GM19467 (cell line): ENCODE results near the gene TMBIM4.

Source experiments
- ATAC-seq: cut with Tn5 transposase; IDR thresholded peaks from one replicate; pipeline ENCODE4 v1.9.1; 2021; ENCODE audit warnings: mild to moderate bottlenecking, moderate library complexity; ENCODE audit not compliant: unreplicated experiment

TMBIM4 gene

DNA sequence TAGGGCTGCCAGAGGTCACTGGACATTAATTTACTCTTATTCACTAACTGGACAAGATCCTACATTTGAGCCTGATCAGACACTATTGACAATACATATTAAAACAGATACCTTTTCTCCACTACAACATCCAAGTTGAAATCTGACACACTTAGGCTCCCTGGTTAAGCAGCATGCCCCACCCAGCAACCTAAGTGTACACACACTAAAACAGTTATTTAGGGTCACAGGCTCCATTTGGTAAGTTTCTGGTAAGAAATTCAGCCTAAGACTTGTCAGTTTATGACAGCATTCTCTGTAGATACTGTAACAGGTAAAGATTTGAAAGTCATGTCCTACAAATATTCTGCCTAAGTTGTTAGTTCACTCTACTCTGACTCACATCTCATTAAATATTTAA lies 27.0 kb downstream of the TMBIM4 start:
- no peak for ATAC-seq

DNA sequence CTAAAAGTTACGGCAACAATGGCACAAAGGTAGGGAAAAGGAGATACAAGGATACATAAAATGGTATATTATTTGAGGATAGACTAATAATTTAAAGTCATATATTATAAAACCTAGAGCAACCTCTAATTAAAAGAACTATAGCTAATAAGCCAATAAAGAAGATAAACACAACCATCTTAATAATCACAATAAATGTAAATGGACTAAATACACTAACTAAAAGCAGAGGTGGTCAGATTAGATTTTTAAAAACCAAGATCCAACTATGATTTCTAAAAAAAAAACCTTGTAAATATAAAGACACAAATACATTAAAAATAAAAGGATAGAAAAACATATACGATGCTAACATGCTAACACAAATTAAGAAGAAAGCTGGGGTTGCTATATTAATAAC lies 28.5 kb downstream of the TMBIM4 start:
- ATAC-seq: no peak

DNA sequence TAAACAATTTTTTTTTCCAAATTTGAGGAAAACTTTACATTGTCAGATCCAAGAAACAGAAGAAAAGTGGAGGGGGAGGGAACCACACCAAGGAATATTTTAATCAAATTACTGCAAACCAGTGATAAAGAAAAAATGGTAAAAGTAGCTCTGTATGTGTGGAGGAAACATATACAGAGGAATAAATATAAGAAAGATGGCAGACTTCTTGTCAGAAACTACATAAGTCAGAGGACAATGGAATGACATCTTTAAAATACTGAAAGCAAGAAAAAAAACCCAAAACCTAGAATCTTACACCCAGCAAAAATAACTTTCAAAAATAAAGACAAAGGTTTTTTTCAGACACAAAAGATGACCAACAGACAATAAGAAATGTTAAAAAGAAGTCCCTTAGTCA lies 29.1 kb downstream of the TMBIM4 start:
- ATAC-seq: no peak

DNA sequence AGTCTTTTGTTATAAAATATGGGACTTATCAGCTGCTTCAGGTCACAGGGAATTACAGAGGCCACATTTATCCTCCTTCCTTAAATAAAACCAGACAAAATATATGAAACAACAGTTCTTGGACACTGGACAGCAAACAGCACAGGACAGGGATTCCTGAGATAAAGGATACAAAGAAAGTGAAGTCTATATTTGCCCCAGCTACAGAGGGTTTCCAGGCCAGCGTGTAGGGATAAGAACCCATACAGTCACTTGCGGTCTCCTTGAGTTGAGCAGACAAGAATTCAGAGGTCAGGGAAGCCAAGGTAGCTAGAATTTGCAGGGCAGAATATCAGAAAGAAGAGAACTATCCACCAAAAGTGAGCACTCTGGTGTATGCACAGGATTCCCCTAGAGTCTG lies 30.5 kb downstream of the TMBIM4 start:
- no peak for ATAC-seq

DNA sequence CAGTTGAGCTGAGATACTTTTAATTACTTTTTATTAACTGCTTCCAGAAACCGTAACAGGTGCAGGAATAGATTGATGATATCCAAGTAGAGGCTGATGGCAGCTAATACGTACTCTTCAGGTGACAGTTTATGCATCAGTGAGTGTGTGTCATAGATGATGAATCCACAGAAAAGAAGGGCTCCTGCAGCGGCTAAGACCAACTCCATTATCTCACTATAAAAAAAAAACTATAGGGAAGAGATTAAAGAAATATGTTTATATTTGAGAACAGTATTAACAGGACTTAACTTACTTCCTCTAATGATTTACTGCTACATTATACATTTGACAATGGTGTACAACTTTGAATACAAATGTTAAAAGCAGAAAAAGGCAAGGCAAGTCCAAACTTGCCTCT lies 31.9 kb downstream of the TMBIM4 start:
- no peak for ATAC-seq

DNA sequence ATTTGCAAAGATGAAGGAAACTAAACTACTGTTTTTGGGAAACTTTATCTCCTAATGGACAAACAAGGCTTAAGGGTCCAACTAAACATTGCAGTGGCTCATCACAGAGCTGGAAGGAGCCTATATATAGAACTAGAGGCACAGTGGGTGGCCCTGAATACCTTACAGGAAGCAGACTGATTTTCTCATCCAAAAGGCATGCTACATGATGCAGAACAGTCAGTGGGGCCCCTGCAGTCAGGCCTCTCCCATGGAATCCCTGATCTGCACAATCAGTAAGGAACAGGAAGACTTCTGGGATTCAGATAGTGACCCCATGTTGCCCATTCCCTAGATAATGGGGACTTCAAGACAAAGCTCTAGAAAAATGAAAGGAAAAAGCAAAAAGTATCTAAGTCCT lies 37.4 kb downstream of the TMBIM4 start:
- no peak for ATAC-seq

DNA sequence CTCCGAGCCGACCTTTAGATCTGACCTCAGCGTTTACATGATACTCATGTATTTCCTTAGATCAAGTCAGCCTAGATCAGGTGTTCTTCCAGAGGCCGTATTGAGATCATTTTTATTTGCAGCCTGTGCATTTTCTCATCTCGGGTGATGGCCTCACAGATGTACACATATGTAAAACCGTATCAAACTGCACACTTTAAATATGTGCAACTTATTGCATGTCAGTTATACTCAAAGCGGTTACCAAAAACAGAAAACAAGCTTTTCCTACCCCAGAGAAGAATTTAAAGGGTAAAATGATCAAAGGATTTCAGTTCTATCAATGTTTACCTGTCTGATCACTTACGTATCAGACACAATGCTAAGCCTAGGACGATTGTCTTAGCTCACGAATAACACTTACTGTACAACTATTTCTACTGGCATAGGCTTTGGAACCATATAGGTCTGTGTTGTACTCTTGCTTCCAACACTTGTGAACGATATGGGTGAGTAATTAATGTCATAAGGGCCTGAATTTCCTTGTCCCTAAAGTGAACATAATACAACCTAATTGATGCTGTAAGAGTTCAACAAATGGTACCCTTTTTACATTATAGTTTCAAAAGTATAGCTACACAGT lies 38.6 kb downstream of the TMBIM4 start:
- ATAC-seq: no peak

DNA sequence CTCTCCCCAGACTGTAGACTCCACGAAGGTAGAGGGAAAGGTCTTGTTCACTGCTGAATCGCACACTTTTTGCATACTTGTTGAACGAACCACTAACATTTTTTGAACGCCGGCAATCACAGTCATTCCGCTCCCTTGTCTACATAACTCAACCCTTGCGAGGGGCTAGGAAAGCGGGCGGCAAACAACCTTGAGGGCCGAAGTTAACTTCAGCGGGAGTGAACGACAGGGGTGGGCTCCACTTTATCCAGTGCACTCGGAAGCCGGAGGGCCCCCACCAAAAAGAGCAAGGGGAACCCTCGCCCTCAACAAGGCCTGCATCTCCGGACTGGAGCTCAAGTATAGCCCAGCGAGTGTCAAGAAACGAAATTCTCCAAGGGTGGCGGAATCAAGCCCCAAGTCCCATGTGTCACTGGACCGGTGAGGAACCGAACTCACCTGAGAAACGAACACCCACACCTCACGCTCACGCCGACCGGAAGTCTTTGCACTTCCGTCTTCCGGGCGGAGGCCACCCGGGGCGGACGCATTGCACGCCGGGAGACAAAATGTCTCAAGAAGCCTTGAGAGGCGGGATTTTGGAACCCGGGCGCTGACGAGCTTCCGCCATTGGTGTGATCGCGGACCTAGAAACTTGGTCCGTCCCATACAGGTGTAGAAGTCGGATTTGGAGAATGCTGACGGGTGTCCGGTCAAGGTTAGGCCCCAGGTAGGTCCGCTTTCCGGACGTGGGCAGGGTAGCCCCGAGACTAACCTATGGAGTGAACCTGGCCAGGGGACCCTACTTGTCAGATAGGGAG lies 39.3 kb downstream of the TMBIM4 start, which contains the start of gene LLPH:
Gene LLPH, minus strand, starts transcription at position 484 of the 800 bp plus-strand sequence. CDS start 1,644 bp downstream, outside the sequence.
- ATAC-seq: peak; percentile 98

DNA sequence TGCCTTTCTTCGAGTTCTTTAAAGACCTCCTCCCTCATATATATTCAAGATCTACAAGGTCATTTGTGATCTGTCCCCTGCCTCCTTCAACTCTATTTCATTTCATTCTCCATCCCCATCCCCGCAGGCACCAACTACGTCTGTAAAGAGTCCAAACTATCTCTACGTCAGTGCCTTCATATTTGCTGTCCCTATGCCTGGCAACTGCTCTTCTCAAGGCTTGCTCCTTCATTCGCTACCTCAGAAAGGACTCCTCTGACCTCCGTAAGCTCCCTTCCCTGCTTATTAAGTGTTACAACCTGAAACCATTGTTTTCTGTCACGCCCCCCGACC lies 39.9 kb downstream of the TMBIM4 start:
- no peak for ATAC-seq

DNA sequence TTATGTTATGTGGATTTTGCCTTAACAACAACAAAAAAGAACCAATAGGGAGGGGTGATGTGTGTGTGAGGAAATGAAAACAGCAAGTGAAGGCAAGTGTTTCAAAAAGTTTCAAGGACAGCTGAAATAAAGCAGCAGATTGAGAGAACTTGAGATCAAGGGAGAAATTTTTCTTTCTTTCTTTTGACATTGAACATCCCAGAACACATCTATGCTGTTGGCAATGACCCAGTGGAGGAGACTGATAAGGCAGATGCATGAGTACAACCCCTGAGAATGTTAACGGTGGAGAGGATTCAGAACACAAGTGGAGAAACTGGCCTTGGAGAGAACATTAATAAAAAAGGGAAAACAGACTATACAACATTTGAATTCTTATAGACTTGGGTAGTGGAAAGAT lies 42.1 kb downstream of the TMBIM4 start:
- ATAC-seq: no peak

DNA sequence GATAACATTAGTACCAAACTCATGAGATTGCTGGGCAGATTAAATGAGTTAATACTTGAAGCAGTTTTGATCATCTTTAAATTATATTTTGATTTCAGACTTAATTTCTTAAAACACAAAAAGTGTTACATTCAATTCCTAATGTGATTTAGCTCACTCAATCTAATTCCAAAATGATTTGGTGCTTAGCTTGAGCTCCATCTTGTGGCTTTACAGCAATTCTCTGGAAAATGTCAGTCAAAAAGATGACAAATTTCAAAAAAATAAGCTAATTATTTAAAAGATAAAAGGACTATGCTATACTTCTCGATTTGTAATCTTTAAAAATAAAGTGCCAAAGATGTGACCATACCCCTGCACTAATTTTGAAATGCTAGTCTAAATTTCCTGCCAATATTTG lies 49.3 kb downstream of the TMBIM4 start:
- no peak for ATAC-seq

DNA sequence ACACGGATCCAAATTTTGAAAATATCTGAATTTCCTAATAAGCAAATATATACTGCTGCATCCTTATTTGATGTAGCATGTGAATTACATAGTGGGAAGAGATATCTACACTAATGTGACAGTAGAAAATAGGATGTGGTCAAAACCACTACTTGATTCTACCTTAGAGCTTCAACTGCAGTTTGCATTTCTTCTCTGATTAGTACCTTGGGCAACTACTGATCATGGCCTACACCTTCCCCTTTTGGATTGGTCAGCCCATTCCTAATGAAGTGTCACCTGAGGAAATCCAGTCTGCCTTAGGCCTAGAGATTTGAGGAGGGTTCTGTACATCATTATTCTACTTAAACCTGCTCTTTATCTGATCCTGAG lies 49.9 kb downstream of the TMBIM4 start:
- ATAC-seq: no peak

DNA sequence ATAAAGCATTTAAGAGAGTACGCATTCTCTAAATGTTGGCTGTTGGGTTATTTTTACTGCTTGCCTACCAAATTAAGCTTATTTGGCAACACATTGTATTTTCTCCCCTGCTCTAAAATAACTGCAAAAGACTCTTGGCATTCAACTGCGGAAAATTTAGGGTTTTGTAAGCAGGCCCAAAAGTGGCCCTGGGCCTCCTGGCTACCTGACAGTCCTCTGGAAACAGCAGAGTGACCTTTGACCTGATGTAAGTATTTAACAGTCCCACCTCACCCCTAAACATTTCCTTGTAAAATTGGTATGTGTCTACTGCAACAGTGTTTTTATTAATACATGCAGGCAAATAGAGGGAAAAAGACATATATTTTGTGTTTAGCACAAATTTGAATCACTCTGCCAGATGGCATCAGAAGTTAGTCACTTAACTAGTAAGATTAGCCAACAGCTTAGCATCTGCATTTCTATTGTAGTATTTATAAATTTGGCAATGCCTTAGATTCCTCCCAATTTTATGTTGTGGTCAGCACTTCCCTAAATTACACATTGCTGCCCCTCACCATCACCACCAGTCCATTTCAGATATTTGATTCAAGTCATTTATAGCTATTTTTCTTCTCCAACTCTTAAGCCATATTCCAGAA lies 50.4 kb downstream of the TMBIM4 start:
- ATAC-seq: no peak

DNA sequence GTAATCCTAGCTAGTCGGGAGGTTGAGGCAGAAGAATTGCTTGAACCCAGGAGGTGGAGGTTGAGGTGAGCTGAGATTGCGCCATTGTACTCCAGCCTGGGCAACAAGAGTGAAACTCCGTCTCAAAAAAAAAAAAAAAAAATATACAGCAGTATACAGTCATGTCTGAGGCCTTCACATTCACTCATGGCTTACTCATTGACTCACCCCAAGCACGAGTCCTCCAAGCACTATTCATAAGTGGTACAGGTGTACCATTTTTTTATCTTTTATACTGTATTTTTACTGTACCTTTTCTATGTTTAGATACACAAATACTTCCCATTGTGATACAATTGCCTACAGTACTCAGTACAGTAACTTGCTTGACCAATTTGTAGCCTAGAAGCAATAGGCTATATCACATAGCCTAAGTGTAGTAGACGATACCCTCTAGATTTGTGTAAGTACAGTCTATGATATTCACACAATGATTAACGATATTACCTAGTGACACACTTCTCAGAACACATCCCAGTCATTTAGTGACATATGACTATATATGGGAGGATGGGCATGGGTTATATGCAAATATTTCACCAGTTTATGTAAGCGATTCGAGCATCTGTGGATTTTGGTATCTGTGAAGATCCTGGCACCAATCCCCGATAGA lies 51.4 kb downstream of the TMBIM4 start:
- no peak for ATAC-seq

DNA sequence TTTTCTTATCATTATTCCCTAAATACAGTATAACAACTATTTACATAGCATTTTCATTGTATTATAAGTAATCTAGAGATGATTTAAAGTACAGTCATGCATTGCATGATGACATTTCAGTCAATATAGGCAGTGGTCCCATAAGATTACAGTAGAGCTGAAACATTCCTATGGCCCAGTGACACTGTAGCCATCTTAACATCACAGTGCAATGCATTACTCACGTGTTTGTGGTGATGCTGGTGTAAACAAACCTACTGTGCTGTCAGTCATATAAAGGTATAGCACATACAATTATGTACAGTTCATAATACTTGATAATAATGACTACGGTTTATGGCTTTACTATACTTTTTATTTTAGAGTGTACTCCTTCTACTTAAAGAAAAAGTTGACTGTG lies 52.6 kb downstream of the TMBIM4 start:
- ATAC-seq: no peak

DNA sequence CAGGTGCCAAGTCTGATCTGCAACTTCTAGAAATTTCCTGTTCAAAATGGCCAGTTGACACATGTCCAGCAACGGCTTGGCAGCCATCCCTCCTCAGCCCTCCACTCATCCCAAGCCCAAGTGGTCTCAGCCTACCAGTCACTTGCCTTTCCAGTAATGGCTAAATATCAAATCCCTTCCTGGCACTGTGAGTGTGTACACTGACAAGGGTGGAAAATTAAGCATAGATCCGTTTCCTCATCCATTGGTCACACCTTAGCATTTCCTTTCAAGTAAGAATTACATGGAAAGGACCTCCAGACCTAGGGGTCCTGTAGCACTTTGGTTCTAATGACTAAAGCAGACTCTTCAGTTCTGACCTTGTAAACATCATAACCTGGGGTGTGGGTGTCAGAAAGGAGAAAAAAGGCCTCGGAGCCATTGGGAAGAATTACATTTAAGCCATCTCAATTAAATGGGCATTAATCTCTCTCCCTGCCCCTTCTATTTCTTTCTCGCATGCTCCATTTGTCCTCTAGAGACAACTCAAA lies 54.7 kb downstream of the TMBIM4 start:
- no peak for ATAC-seq

DNA sequence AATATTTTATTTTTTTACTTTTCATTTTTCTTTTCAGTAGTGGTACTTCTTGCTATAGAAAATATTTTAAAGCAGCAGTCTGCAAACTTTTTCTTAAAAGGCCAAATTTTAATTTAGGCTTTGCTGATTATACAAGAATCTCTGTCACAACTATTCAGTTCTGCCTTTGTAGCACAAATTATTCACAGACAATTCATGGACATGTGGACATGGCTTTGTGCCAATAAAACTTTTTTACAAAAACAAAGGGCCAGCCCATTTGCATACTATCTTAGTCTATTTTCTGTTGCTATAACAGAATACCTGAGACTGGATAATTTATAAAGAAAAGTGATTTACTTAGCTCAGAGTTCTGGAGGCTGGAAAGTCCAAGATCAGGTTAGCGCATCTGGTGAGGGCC lies 56.3 kb downstream of the TMBIM4 start:
- no peak for ATAC-seq

DNA sequence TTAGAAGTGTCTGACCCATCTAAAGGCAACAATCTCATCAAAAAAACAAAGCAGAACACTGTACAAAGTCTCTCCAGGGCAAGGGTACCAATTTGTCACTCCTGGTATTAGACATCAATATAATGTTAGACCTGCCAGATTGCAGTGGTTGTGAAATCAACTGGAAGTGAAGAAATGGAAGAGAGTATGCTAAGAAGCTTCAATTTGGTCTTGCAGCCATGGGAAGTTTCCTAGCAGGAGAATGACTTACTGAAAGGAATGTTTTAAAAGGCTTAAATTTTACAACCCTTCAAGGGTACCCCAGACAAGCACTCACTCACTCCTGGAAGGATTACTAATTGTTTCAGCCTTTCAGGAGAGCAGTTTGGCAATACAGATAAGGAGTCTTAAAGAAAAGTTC lies 58.2 kb downstream of the TMBIM4 start:
- ATAC-seq: no peak

DNA sequence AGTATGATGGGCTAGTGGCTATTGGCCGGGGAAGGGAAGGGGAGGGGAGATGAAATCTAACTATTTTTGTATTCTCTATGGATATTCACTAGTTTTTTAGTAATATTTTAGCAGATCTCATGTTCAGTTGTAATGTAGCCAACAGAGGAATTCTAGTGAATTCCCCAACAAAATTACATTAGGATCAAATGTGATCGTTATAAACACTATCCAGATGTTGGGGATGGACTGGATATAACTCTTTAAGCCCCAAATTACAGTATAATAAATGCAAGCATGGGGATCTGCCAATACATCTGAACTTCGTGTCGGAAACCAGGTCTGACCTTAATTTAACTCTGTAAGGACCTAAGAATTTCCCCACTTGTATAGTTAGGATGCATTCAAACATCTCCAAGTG lies 60.7 kb downstream of the TMBIM4 start:
- ATAC-seq: no peak

DNA sequence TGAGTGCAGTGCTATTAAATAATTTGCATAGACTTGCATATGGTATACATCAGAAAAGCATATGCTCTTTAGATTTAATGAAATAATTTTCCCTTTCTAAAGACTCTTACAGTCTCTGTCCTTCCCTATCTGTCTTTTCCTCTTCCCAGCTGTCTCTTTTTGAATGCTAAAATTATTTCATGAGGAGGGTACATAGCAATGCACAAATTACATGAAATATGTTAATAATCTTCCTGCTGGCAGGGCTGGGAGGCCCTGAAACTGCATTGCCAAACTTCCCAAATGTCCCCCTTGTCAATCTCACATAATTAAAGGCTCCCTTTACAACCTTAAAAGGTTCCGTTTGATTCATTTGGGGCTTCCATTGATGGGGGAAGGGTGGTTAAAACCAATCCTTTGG lies 61.4 kb downstream of the TMBIM4 start:
- ATAC-seq: no peak

DNA sequence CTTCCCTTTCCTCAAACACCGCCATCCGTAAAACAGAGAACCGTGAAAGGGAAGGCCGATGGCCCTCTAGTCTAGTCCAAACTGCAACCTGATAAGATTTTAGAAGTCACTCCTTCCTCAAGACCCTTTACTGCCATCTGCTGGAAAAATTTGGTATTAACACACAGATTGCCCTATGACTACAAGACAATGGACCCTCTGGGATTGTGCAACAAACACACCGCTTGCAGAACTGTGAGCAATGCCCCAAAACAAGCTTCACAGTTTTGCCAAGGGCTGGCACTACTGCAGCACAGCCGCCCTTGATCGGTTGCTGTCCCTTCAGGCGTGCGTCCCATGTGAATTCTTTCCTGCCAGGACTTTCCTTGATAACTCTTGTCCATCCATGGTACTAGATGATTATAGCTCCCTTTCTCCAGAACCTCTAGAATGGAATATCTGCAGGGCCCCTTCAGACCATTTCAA lies 62.3 kb downstream of the TMBIM4 start:
- peak; percentile 97 for ATAC-seq
